Testis (tissue), 2 donors: Measurements from ENCODE around the gene ADAM12.

Experiments
- POLR2A ChIP-seq: fragments of 450-650 bp; IDR thresholded peaks from one replicate; pipeline ENCODE4 v1.6.1; 2017; ENCODE audit warnings: antibody characterized with exemption, mild to moderate bottlenecking, moderate library complexity
- TF ChIP-seq, protein P1 (sequence below), 3 experiments: fragments of 450-650 bp in 2 of 3; fragments of 200-600 bp in 1 of 3; sonication (generic) in 1 of 3; IDR thresholded peaks; one replicate each; pipeline ENCODE4 v1.5.1; 2016 to 2019; ENCODE audit warnings: antibody characterized with exemption in 3 of 3, mild to moderate bottlenecking in 2 of 3, moderate library complexity in 1 of 3

- TF ChIP-seq, protein P1, sequence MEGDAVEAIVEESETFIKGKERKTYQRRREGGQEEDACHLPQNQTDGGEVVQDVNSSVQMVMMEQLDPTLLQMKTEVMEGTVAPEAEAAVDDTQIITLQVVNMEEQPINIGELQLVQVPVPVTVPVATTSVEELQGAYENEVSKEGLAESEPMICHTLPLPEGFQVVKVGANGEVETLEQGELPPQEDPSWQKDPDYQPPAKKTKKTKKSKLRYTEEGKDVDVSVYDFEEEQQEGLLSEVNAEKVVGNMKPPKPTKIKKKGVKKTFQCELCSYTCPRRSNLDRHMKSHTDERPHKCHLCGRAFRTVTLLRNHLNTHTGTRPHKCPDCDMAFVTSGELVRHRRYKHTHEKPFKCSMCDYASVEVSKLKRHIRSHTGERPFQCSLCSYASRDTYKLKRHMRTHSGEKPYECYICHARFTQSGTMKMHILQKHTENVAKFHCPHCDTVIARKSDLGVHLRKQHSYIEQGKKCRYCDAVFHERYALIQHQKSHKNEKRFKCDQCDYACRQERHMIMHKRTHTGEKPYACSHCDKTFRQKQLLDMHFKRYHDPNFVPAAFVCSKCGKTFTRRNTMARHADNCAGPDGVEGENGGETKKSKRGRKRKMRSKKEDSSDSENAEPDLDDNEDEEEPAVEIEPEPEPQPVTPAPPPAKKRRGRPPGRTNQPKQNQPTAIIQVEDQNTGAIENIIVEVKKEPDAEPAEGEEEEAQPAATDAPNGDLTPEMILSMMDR (IDR thresholded peaks at IDR 0.05), result no peak
- TF ChIP-seq POLR2A, result no peak
Measured at GRCh38 chr10:126432507-126432906, 44.2 kb upstream of the ADAM12 start.
